ENCODE data around the gene ZDHHC21. TPM values are rescaled to one million over a fixed set of nuclear protein-coding genes. Genes with fewer than 3 reads are reported as not detected.

Gene ZDHHC21
- total and polyA plus RNA-seq, 2 experiments from 2014 or later = 4.0 to 13.5 TPM

- Mint-ChIP-seq H3K27me3 (ENCODE audit: insufficient read depth, low read depth, poor library complexity) (peaks cover 1% of the 10 kb centered on the region), H3K4me1 (peaks cover 11% of the 10 kb centered on the region; the same call in 2 of the 3 replicates), H3K9me3 (no peaks in the 10 kb centered on the region), H3K4me3 (no peak overlapping the region), H3K36me3 (ENCODE audit: low read depth) (peaks cover 3% of the 10 kb centered on the region; the same call in 1 of the 3 replicates), H3K27ac (no peak overlapping the region)
- H3K27me3 ChIP-seq (ENCODE audit: insufficient read depth) = no peaks in the 10 kb centered on the region
- H3K4me2 ChIP-seq = no peak overlapping the region
- H3F3A ChIP-seq (replicated peaks; ENCODE audit: low read depth) = no peaks in the 10 kb centered on the region
- TF ChIP-seq JUNB (IDR thresholded peaks at IDR 0.05; ENCODE audit: unreplicated experiment) = no peak
- TF ChIP-seq REST (IDR thresholded peaks at IDR 0.05; ENCODE audit: unreplicated experiment) = no peak
- no peak for TF ChIP-seq ETS1 (IDR thresholded peaks at IDR 0.05)
- no peak for TF ChIP-seq NANOG (IDR thresholded peaks at IDR 0.05; ENCODE audit: borderline replicate concordance)
- no peak for TF ChIP-seq CREB1 (CRISPR knock-in tag; IDR thresholded peaks at IDR 0.05; ENCODE audit: low read depth)
- no peak for TF ChIP-seq EZH2 (IDR thresholded peaks at IDR 0.05; ENCODE audit: low read depth, unreplicated experiment)
- TF ChIP-seq STAT1 (IDR thresholded peaks at IDR 0.05; ENCODE audit: unreplicated experiment) = no peak
- no peak for TF ChIP-seq ZNF331 (CRISPR knock-in tag; IDR thresholded peaks at IDR 0.05; ENCODE audit: low read depth)
- no peak for TF ChIP-seq ZNF114 (CRISPR knock-in tag; IDR thresholded peaks at IDR 0.05)
- TF ChIP-seq CTCF (conservative IDR thresholded peaks at IDR 0.05; ENCODE audit: low read depth in 2 of 2) = no peak
- TF ChIP-seq ZNF462 (CRISPR knock-in tag; IDR thresholded peaks at IDR 0.05) = no peak
- no peak for TF ChIP-seq EZH2phosphoT487 (IDR thresholded peaks at IDR 0.05; ENCODE audit: unreplicated experiment)
- no peak for TF ChIP-seq POLR2AphosphoS5 (IDR thresholded peaks at IDR 0.05; ENCODE audit: low read depth)
- no peaks in the 10 kb centered on the region for H3K9me2 ChIP-seq (ENCODE audit: insufficient read depth)
- H3K36me3 ChIP-seq (ENCODE audit: insufficient read depth) = no peaks in the 10 kb centered on the region
- no peak overlapping the region for H2AFZ ChIP-seq
- no peaks in the 10 kb centered on the region for H3K4me1 ChIP-seq (ENCODE audit: insufficient read depth)
- peaks cover 14% of the 10 kb centered on the region for H3K79me2 ChIP-seq (replicated peaks; ENCODE audit: insufficient read depth)
- no peak overlapping the region for H3K4me3 ChIP-seq
- ATAC-seq (no peak), DNase-seq (ENCODE audit: low spot score) (no peak)
- no peak overlapping the region for H3K27ac ChIP-seq (ENCODE audit: low read depth)
- H4K20me1 ChIP-seq (replicated peaks; ENCODE audit: insufficient read depth) = no peaks in the 10 kb centered on the region
Measured at GRCh38 chr9:14677396-14677795, 15.8 kb downstream of the ZDHHC21 start.
